Parathyroid adenoma (tissue), 2 donors: ENCODE measurements around the gene RGS5.

Experiments used
- H2AFZ ChIP-seq: fragments of 300-600 bp; sonication (generic); one replicate; pipeline ENCODE4 v1.7.0; 2017; ENCODE audit warnings: antibody characterized with exemption, mild to moderate bottlenecking
- H3K27ac ChIP-seq: fragments of 300-600 bp; sonication (generic); one replicate; pipeline ENCODE4 v1.7.0; 2017
- H3K27me3 ChIP-seq: fragments of 300-600 bp; sonication (generic); one replicate; pipeline ENCODE4 v1.7.0; 2017; ENCODE audit warnings: low read length; ENCODE audit not compliant: control insufficient read depth, insufficient read depth
- H3K36me3 ChIP-seq: fragments of 300-600 bp; sonication (generic); one replicate; pipeline ENCODE4 v1.7.0; 2017; ENCODE audit warnings: low read length; ENCODE audit not compliant: control insufficient read depth, insufficient read depth
- H3K4me1 ChIP-seq: fragments of 300-600 bp; sonication (generic); one replicate; pipeline ENCODE4 v1.7.0; 2017; ENCODE audit warnings: control low read depth
- H3K4me2 ChIP-seq: fragments of 300-600 bp; sonication (generic); one replicate; pipeline ENCODE4 v1.7.0; 2017; ENCODE audit warnings: low read length
- H3K4me3 ChIP-seq: fragments of 300-600 bp; sonication (generic); one replicate; pipeline ENCODE4 v1.7.0; 2017; ENCODE audit warnings: low read depth, low read length
- H3K79me2 ChIP-seq: fragments of 300-600 bp; sonication (generic); one replicate; pipeline ENCODE4 v1.7.0; 2017; ENCODE audit warnings: control low read depth
- H3K9ac ChIP-seq: fragments of 300-600 bp; sonication (generic); one replicate; pipeline ENCODE4 v1.7.0; 2017; ENCODE audit warnings: mild to moderate bottlenecking
- H3K9me3 ChIP-seq: fragments of 300-600 bp; sonication (generic); one replicate; pipeline ENCODE4 v1.7.0; 2017; ENCODE audit warnings: low read length; ENCODE audit not compliant: control insufficient read depth
- CTCF ChIP-seq: fragments of 300-600 bp; sonication (generic); IDR thresholded peaks from one replicate; pipeline ENCODE4 v1.7.0; 2017; ENCODE audit warnings: antibody characterized with exemption, mild to moderate bottlenecking
- donor health status: primary hyperparathyroidism.

The RGS5 gene

DNA sequence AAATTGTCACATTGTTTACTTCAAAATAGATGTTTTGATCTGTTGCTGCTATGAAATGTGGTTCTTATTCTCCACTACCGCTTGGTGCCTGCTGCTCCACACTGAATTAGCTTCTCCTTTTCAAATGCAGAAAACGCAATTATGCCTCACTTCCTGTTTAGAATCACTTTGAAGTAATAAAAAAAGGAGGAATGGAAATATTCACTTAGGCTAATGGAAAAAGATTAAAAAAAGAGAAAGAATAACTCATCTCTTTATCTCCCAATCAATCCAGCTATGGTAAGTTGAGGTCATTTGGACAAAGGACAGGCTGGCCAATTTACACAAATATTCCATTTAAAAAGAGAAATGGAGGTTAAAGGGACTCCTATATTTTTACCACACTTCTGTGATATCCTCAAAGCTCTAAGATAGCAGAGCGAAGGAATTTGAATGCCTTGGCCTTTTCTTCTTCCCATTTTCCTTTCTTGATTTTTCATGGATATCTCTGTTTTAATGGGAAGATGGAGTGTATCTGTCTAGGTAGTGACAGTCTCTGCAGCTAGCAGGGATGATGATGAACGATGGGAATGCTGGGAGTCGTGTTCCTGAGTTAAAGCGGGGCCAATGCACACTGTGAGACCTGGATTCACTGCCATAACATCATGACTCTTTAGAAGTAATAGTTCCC, 35.7 kb downstream of the RGS5 start:
- Histone ChIP-seq H3K27me3 (no peaks in the 10 kb centered on the region), H3K4me3 (no peak overlapping the region), H3K27ac (no peak overlapping the region), H3K79me2 (no peaks in the 10 kb centered on the region), H3K36me3 (no peaks in the 10 kb centered on the region), H3K9me3 (no peaks in the 10 kb centered on the region), H3K4me2 (no peak overlapping the region), H3K9ac (no peak overlapping the region), H3K4me1 (peaks cover 3% of the 10 kb centered on the region), H2AFZ (no peak overlapping the region)
- no peak for TF ChIP-seq CTCF

GRCh38 chr1:163165119-163165518, 37.6 kb downstream of the RGS5 start:
- Histone ChIP-seq H3K4me2 (no peak overlapping the region), H3K9ac (no peak overlapping the region), H2AFZ (no peak overlapping the region), H3K27ac (no peak overlapping the region), H3K4me1 (peaks cover 3% of the 10 kb centered on the region), H3K79me2 (no peaks in the 10 kb centered on the region), H3K4me3 (no peak overlapping the region), H3K27me3 (no peaks in the 10 kb centered on the region), H3K9me3 (no peaks in the 10 kb centered on the region), H3K36me3 (no peaks in the 10 kb centered on the region)
- TF ChIP-seq CTCF = no peak

DNA sequence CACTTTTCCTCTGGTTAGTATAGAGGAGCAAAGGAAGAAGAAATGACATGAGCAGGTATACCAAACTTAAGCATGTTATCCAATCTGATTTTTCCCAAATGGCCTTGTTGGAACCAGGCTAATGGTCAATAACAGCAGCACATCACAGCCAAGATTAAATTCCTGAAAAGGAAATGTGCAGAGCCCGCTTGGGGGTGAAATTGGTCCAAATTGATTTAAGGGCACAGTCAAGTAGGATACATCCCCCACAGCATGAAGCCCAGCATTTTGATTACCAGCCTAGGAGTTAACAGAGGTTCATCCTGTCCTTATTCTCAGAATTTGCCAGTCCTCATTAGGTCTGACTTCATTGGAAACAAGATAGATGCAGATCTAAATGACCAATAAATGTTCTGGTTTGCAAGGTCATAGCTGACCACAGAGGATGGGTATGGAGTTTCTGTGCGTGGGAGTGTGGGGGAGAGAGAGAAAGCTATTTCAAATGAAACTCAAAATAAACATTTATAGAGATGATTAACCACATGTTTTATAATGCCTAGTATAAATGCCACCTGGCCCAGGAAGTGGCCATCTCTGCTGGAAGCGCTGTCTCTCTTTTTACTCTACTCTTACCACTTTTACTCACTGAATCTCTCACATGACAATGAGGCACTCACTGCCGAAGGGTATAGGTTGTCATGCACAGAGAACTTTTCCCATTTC, 38.7 kb downstream of the RGS5 start:
- H3K9ac ChIP-seq = no peak overlapping the region
- no peak overlapping the region for H3K4me2 ChIP-seq
- no peak overlapping the region for H2AFZ ChIP-seq
- no peaks in the 10 kb centered on the region for H3K36me3 ChIP-seq
- no peak overlapping the region for H3K27ac ChIP-seq
- no peaks in the 10 kb centered on the region for H3K27me3 ChIP-seq
- no peaks in the 10 kb centered on the region for H3K79me2 ChIP-seq
- TF ChIP-seq CTCF = no peak
- peaks cover 3% of the 10 kb centered on the region for H3K4me1 ChIP-seq
- no peaks in the 10 kb centered on the region for H3K9me3 ChIP-seq
- H3K4me3 ChIP-seq = no peak overlapping the region

DNA sequence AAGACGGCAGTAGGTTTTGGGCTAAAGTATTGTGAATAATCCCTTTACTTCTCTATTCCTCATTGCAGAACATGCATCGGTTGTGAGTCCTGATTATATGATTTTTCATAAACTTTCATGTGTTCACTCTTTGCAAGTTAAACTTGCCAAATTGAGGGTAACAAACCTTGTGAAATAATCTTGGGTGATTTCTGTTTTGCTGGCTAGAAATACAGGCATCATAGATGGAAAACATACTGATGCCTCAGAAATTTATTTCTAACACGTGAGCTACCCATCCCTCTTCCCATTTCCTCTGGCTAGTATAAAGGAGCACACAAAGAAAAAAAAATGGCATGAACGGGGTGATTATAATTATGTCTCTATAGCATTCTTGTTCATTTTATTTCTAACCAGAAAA, 39.6 kb downstream of the RGS5 start:
- no peak overlapping the region for H3K4me2 ChIP-seq
- H3K4me3 ChIP-seq = no peak overlapping the region
- H3K4me1 ChIP-seq = peaks cover 3% of the 10 kb centered on the region
- TF ChIP-seq CTCF = no peak
- H3K9me3 ChIP-seq = no peaks in the 10 kb centered on the region
- H3K79me2 ChIP-seq = no peaks in the 10 kb centered on the region
- H3K27ac ChIP-seq = no peak overlapping the region
- H3K36me3 ChIP-seq = no peaks in the 10 kb centered on the region
- no peak overlapping the region for H2AFZ ChIP-seq
- H3K27me3 ChIP-seq = no peaks in the 10 kb centered on the region
- H3K9ac ChIP-seq = no peak overlapping the region
